Prostate gland (tissue), 2 donors: Measurements from ENCODE around the gene PLXNC1.

ENCODE experiments used
- POLR2A ChIP-seq: fragments of 450-650 bp; IDR thresholded peaks from one replicate; pipeline ENCODE4 v1.6.1; 2016; ENCODE audit warnings: antibody characterized with exemption, mild to moderate bottlenecking
- POLR2AphosphoS5 ChIP-seq: sonication (generic); formaldehyde crosslinking; IDR thresholded peaks from one replicate; pipeline ENCODE4 v1.6.1; 2017; ENCODE audit warnings: antibody characterized with exemption
- TF ChIP-seq, protein P1 (sequence below), 4 experiments: fragments of 200-600 bp in 2 of 4; fragments of 450-650 bp in 2 of 4; sonication (generic) in 2 of 4; IDR thresholded peaks; 1 replicate in 3 of 4; 2 replicates in 1 of 4; pipeline ENCODE4 v1.5.1; 2016 to 2019; ENCODE audit warnings: antibody characterized with exemption in 4 of 4, mild to moderate bottlenecking in 2 of 4, moderate library complexity in 2 of 4

DNA sequence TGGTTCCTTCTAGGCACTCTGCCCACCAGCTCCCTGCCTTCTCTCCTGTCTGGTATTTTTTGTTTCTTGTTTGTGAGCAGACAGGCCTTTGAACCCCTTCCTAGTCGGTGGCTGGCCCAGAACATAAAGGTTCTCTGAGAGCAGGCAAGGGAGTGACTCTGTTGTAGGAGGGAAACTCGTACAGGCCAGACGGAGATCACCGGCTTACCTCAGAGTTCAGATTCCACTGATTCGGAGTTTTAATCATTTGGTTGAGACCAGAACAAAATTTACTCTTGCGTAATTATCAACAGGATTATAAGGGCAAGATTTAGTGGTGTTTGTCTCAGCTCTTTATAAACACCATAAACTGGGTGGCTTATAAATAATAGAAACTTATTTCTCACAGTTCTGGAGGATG, 128.3 kb downstream of the PLXNC1 start:
- TF ChIP-seq POLR2A (no peak), POLR2AphosphoS5 (no peak)
- TF ChIP-seq, protein P1, sequence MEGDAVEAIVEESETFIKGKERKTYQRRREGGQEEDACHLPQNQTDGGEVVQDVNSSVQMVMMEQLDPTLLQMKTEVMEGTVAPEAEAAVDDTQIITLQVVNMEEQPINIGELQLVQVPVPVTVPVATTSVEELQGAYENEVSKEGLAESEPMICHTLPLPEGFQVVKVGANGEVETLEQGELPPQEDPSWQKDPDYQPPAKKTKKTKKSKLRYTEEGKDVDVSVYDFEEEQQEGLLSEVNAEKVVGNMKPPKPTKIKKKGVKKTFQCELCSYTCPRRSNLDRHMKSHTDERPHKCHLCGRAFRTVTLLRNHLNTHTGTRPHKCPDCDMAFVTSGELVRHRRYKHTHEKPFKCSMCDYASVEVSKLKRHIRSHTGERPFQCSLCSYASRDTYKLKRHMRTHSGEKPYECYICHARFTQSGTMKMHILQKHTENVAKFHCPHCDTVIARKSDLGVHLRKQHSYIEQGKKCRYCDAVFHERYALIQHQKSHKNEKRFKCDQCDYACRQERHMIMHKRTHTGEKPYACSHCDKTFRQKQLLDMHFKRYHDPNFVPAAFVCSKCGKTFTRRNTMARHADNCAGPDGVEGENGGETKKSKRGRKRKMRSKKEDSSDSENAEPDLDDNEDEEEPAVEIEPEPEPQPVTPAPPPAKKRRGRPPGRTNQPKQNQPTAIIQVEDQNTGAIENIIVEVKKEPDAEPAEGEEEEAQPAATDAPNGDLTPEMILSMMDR (IDR thresholded peaks at IDR 0.05), result no peak
